GM11168 (cell line): ENCODE results near the gene TMEM45A.
"Not testable (repeated sequence)": the region's sequence is repeated elsewhere in the genome, so short reads cannot be mapped to it uniquely, and the experiment has no call there.

ENCODE experiments used
- in situ Hi-C: fragments of 300-500 bp; cut with MboI; formaldehyde crosslinking; loops from one replicate; pipeline ENCODE4 v1.12.0; 2022; ENCODE audit warnings: low sequenced_read_pairs; ENCODE audit not compliant: unreplicated experiment

The TMEM45A gene

DNA sequence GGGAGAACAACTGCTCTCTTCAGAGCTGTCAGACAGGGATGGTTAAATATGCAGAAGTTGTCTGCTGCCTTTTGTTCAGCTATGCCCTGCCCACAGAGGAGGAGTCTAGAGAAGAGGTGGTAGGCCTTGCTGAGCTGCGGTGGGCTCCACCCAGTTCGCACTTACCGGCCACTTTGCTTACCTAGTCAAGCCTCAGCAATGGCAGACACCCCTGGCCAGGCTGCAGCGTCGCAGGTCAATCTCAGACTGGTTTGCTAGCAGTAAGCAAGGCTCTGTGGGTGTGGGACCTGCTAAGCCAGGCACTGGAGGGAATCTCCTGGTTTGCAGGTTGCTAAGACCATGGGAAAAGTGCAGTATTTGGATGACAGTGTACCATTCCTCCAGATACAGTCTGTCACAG is 12.3 kb upstream of the TMEM45A start:
- in situ Hi-C loops = no loop called here

DNA sequence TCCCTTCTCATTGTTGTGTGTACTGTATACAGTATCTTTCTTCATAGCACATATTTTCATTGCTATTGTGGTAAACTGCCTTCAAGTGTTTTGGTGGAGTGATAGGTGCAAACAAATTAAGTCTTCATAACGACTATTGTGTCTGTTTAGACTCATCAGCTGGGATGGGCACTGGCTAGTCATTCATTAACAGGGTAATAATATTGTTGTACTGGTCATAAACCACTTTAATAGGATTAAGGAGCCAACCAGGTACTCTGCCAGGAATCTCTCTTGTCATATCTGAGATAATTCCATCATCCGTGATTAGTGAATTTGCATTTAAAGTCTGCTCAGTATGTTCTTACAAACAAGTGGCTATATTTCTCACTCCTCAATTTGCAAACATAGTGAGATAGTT is 10.2 kb upstream of the TMEM45A start:
- in situ Hi-C loops = no loop called here

DNA sequence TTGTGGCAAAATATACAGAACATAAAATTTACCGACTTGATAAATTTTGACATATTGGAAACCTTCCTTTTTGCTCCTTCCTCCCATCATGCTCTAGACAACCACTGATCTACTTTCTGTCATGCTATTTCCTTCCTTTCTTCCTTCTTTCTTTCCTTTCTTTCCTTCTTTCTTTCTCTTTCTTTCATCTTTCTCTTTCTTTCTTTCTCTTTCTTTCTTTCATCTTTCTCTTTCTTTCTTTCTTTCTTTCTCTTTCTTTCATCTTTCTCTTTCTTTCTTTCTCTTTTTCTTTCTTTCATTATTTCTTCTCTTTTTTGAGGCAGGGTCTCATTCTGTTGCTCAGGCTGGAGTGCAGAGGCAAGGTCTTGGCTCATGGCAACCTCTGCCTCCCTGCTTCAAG is 8.9 kb upstream of the TMEM45A start:
- in situ Hi-C loops = no loop called here

DNA sequence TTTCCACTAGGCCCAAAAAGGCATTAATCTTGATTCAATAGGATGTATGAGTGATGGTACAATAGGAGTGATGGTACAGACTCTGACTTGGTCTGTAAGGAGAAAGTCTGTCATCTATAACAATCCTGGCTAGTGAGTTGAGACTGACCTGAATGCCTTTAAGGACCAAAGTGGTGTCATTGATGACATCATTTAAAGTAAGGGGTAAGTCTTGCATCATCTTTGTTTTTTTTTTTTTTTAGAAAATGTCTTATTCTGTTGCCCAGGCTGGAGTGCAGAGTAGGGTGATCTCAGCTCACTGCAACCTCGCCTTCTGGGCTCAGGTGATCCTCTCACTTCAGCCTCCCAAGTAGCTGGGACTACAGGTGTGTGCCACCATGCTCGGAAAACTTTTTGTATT is 5.6 kb upstream of the TMEM45A start:
- in situ Hi-C loops = no loop called here

DNA sequence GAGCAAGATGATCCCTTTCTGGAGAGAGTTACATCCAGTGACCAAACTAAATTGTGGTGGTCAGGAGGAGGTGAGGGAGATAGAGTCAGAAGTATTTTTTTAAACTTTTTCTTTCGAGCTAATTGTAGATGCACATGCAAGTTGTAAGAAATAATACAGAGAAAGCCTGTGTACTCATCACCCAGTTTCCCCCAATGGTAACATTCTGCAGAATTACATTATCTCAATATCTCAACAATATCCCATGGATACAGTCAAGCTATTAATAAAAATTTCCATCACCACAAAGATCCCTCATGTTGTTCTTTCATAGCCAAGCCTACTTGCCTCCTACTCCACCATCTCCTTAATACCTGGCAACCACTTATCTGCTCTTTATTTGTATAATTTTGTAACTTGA is 3.3 kb upstream of the TMEM45A start:
- in situ Hi-C loops = no loop called here

DNA sequence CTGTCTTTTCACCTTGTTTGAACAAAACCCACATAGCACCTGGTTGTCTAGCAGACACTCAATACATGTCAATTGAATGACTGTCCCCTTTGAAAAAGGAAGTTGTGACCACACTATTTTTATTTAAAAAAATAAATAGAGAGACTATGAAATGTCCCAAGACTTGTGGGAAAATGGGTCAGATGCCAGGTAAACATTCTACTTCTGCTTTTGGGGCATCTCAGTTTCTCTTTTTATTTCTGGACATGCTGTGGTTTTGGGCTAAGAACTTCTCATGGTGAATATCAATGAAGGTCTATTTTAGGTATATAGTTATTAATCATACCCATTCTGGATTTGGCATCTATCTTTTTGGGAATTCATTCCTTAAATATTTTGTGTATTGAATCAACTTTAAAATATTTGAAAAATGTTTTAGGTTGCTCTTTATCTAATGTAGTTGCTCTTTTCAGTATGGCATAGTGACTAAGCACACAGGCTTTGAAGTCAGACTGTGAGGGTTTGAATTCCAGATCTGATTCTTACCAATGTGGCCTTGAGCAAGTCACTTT is 4.4 kb downstream of the TMEM45A start:
- in situ Hi-C loops = no loop called here

DNA sequence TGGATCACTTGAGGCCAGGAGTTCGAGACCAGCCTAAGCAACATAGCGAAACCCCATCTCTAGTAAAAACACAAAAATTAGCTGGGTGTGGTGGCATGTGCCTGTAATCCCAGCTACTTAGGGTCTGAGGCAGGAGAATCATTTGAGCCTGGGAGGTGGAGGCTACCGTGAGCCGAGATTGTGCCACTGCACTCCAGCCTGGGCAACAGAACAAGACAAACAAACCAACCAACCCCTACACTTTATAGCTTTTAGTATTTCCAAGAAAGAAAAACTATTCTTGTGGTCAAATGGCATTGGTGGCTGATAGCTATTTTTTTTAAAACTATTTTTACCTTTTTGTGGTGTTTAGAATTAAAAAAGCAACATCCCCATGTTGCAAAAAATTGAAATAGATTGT is 7.2 kb downstream of the TMEM45A start:
- in situ Hi-C loops = no loop called here

DNA sequence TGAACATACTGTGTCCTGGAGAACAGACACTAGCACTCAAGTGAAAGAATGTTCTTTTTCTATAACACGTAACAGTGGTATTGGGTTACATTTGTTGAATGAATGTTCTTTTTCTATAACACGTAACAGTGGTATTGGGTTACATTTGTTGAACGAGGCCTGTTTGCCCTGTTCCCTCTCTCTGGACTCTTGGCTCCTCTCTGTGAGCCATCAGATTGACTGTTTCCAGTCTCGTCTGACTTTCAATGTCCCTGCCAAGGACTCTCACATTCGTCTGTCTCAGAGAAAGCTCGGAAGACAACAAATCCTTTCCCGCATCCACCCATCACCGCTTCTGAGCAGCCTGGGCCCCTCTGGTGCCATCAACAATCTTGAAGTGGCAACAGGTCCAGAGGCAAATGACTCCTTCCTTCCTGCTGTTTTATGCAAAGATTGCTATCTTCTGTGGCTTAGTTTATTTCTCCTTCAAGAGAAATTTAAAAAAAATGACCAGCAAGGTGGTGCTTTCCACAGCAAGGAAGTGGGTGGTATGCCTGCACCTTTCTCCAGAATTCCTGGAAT is 8.0 kb downstream of the TMEM45A start:
- in situ Hi-C loops = no loop called here

DNA sequence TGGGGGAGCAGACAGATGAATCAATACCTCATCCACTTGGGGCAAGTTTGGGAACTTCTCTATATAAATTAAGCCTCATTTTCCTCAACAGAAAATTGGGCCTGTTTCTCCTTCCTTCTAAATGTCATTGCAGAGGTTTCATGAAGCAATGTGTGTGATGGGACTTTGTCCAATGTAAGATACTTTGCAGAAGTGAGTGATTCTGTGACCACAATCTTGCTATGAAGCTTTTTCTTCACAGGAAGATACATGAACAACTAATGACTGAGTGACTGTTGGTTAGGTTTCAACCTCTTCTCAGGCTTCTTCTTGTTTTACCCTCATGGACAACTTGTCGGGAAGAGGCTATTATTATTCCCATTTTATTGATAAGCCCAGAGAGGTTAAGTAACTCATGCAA is 11.0 kb downstream of the TMEM45A start:
- in situ Hi-C loops = no loop called here

DNA sequence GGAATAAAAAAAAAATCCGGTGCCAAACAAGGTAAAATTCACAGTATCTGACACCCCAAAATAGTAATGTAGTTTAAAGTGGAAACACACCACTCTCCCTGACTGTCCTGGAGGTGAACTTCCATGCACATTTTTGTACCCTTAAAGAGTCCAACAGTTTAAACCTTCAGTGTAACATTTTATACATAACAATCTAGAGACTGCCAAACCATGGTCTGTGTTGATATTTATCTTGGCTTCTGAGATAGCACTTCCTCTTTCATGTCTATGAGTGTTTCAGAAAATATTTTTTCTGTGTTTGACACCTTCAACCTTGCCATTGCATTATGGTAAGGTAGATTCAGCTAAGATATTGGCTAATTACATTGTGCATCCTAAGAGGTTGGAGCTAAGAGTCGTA is 13.9 kb downstream of the TMEM45A start:
- in situ Hi-C loops = no loop called here

DNA sequence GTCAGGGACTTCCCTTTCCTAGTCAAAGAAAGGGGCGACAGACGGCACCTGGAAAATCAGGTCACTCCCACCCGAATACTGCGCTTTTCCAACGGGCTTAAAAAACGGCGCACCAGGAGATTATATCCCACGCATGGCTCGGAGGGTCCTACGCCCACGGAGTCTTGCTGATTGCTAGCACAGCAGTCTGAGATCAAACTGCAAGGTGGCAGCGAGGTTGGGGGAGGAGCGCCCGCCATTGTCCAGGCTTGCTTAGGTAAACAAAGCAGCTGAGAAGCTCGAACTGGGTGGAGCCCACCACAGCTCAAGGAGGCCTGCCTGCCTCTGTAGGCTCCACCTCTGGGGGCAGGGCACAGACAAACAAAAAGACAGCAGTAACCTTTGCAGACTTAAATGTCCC is 17.4 kb downstream of the TMEM45A start:
- in situ Hi-C loops = not testable (repeated sequence)

DNA sequence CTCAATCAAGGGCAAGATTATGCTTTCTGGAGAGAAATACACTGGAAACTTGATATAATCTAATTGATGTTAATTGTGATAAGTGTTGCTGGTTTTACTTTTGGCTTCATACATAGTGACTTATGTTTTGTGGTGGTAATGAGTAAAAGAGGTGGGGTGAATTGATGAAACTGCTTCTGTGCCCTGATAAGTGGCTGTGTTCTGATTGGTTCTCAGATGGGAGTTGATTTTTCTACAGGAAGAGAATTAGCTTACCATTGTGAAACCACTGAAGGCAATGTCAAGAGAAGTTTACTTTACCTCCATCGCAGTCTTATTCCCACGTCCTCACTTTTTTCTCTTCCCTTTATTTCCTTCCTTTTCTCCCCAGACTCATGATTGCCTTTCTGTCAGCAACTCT is 23.8 kb downstream of the TMEM45A start:
- in situ Hi-C loops = no loop called here

DNA sequence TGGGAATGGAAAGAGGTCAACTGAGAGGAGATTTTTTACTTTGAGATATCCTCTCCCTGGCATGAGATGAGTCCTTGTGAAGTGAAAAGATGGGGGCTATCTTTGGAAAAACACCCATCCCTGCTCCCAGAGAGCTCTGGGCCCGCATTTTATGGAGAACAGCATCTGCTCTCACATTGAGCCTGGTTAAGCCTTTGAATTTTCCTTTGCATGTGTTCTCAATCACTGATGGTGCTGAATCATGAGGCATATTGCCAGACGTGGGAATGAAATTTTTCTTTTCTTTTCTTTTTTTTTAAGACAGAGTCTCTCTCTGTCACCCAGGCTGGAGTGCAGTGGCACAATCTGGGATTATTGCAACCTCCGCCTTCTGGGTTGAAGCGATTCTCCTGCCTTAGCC is 24.4 kb downstream of the TMEM45A start:
- in situ Hi-C loops = no loop called here

DNA sequence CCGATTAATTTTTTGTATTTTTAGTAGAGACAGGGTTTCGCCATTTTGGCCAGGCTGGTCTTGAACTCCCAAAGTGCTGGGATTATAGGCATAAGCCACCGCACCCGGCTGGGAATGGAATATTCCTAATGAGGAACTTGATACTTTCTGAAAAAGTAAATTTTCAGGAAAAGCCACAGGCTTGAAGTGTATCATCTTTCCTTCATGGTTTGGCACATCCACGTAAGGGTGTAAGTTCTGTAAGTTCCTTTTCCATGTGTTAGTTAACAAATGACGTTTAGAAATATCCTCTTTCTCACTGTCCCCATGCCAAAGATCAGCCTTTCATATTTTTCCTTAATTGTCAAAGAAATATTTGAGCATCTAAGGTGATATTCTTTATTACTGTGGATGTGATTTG is 24.9 kb downstream of the TMEM45A start:
- in situ Hi-C loops = no loop called here

DNA sequence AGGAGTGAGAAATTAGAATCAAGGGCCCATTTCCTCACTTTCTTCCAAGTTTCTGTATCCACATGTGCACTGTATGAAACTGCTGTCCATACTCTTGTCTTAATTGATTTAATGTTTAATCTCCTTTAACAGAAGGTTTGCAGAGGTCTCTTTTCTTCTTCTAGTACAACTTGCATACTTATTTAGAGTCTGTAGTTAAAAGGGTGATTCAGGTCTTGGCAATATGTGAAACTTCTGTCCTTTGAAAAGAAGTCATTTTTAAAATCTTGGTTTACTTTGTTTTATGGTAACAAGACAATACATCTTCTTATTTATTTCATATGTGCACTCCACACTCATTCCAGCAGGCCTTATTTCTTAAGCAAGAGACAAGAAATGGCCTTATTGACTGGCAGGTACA is 25.8 kb downstream of the TMEM45A start:
- in situ Hi-C loops = no loop called here

DNA sequence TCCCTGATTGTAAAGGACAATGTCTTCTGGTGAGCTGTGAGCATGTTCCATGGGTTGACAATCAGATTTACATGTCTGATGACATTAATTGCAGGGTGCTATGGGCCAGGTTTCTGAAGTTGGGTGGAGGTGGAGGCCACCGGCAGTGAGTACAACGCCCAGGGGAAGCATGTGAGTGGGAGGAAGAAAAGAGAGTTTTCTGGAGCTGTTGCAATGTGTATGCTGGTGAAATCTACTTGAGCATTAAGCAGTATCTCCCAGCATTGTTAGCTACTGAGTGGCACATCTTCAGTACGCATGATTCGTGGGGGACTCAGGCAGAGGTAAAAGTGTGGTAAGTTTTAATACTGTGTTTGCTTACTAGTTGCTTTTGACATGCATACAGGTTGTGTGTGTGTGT is 26.6 kb downstream of the TMEM45A start:
- in situ Hi-C loops = no loop called here

DNA sequence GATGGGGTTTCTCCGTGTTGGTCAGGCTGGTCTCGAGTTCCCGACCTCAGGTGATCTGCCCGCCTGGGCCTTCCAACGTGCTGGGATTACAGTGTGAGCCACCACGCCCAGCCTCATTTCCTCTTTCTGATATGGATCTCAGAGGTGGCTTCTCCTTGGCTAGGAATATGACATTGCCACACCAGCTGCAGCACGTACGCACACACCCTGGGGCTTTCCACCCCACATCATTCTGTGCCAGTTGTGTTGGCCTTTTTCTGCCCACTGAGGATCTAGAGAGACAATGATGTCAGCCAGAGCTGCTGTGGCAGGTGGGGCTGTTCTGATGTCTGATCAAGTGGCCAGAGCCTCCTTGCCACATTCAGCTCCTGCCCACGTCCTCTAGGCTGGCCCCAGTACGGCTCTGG is 29.0 kb downstream of the TMEM45A start:
- in situ Hi-C loops = no loop called here

DNA sequence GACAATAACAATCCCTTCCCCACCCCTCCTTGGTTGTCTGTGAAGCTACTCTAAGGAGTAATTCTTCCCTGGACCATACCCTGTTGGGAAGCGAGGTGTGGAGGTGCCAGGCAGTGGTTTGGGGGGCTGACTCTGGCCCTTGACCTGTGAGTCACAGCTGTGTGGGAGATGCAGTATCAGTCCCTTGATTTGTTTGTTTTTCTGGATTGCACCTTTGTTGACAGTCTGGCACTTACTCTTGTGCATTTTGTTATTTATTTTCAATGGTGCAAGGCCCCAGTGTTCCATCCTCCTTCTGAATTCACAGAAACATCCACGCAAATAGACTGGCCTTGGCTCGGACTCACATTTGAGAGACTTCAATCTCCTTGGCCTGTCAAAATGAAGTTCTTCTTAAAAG is 29.7 kb downstream of the TMEM45A start:
- in situ Hi-C loops = no loop called here

DNA sequence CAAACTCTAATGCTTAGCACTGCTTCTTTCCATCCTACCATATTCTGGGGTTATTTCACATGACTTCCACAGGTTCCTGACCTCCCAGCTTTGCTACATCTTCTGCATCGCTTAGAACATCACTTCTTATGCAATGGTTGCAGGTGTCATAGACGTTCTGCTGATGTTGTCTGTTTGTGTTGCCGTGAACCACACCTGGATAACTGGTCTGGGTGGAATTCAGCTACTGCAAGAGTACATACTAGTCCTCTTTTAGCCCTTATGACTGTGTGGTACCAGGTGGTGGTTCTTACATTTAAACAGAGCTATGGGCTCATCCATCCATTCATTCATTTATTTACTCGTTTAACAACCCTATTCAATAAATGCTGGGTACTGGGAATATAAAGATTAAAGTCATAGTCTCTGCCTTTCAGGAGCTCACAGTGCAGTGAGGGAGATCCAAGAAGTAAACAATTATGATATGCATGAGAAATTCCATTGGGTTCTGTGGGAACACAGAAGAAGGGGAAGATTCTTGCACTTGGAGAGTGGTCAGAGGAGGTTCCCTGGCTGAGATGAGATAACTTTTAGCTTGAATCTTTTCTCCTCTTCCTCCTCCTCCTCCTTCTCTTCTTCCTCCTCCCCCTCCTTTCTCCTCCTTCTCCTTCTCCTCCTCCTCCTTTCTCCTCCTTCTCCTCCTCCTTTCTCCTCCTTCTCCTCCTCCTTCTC is 30.8 kb downstream of the TMEM45A start:
- in situ Hi-C loops = no loop called here

DNA sequence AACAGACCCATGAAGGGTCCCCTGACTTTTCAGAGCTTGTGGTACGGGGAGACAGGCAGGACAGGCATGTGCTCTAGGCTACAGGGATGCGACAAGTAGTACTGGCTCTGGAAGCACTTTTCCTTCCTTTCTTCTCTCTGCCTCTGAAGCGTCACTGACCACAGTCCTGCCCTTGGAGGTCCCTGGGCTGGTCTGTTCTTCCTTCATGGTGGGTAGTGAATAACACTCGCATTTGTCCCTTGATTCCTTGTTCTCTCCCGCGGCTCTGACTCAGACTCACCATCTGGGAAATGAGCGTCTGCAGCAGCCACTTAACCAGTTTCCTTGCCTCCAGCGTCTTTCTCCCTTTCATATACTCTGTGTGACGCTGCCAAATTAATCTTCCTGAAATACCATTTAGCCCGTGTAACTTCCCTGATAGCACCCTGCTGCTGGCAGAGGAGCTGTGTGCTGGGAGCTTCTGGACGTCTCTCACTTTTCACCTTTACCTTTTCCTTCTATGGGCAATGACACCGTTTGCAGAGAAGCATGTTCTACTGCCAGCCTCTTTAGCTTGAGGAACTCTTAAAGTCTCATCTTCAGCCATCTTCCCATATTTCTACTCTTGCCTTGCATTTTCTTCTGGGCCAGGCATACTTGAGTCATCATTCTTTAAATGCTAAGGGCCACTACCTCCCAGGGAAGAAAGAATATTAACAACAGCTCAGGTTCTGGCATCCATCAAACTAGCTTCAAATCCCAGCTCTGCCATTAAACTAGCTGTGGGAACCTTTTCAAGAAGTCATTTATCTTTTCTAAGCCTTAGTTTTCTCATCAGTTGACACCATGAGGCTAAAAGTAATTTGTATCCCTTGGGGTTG is 33.6 kb downstream of the TMEM45A start:
- in situ Hi-C loops = no loop called here

DNA sequence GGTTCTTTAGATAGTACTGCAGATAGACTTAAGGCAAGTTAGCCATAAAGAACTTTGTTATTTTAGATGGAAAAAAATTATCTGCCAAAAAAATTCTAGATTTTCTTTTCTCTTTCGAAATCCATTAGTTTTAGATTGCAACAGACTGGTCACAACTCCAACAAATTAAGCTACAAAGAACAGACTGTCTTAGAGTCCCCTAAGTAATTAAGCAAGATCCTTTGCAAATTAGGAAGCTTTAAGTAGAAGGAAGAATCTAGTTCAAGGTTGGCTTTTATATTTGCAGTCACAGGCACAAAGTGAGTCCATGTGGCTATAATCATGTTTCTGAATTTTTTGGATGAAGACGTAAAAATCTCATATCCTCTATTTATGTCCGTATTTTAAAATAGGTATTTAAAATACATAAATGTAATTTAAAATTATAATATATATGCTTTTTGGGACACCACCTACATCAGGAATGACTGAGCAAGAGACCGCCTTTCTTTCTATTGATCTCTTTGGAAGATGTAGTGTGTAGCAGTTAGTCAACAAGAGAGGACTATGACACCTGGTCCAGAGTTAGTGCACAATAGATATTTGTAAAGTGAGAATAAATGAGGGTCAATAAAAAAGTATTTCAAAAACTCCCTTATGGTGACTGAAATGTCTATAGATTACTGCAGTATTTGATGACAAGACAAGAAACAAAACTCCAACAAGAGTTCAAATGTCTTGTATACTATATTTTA is 34.4 kb downstream of the TMEM45A start:
- in situ Hi-C loops = no loop called here
